Ovary (tissue), 9 donors: ENCODE measurements around the gene NOB1. TPM values are rescaled to one million over a fixed set of nuclear protein-coding genes. Genes with fewer than 3 reads are reported as not detected.

ENCODE experiments used
- DNase-seq, 5 donors: peaks; one replicate each; pipeline ENCODE4 v3.0.0-alpha.2; 2019 to 2020
- H3K27ac ChIP-seq, 2 donors: fragments of 200-600 bp; one replicate each; pipeline versions ENCODE4 v1.5.1 to v1.8.0; 2019 to 2022
- H3K27me3 ChIP-seq: fragments of 200-600 bp; one replicate; pipeline ENCODE4 v1.8.0; 2022
- H3K36me3 ChIP-seq: fragments of 200-600 bp; sonication (generic); one replicate; pipeline ENCODE4 v1.5.1; 2019
- H3K4me1 ChIP-seq: one replicate; pipeline ENCODE4 v1.8.1; 2013; ENCODE audit warnings: mild to moderate bottlenecking, moderate library complexity; ENCODE audit not compliant: insufficient read depth
- H3K4me3 ChIP-seq: fragments of 200-600 bp; sonication (generic); one replicate; pipeline ENCODE4 v1.5.1; 2017
- H3K9me3 ChIP-seq, 2 donors: fragments of 200-600 bp in 1 of 2; sonication (generic) in 1 of 2; one replicate each; pipeline versions ENCODE4 v1.5.1 to v1.8.1; 2013 to 2019; ENCODE audit warnings: mild to moderate bottlenecking in 1 of 2, moderate library complexity in 1 of 2
- EP300 ChIP-seq: sonication (generic); formaldehyde crosslinking; IDR thresholded peaks from one replicate; pipeline ENCODE4 v1.6.1; 2017; ENCODE audit warnings: antibody characterized with exemption
- POLR2A ChIP-seq: fragments of 450-650 bp; IDR thresholded peaks from one replicate; pipeline ENCODE4 v1.6.1; 2017; ENCODE audit warnings: antibody characterized with exemption, mild to moderate bottlenecking, moderate library complexity
- WGBS, 3 donors: extraction: QIAGEN DNeasy Blood & Tissue Kit in 1 of 3; methylation state at CpG; one replicate each; pipeline versions ENCODE4 v1.1.5 to v1.1.7; 2013 to 2017; 5-methylcytosine and 5-hydroxymethylcytosine counted together
- intact Hi-C, 4 donors: fragments of 100-400 bp; cut with DNase I; formaldehyde crosslinking; loops; one replicate each; pipeline versions ENCODE4 v1.11.0 to v1.15.1; 2022 to 2023
- polyA plus RNA-seq, 2 donors: library from polyadenylated mRNA; stranded (reverse); fragments of 200-250 nt in 1 of 2; fragments of 350-450 nt in 1 of 2; fragmentation: Illumina TruSeq in 1 of 2; extraction: RNeasy Lipid Tissue Mini Kit (QIAGEN cat#74804) in 1 of 2; gene quantifications; one replicate each; pipeline ENCODE4 v1.2.3, GENCODE V29; 2013 to 2014
- total RNA-seq, 7 donors: library from RNA; depleted of rRNA in 2 of 7; stranded (reverse); fragments of >200 nt in 2 of 7; fragmentation: NEBNext Ultra II Directional in 3 of 7; extraction: Animal tissue kit (Norgen Biotek cat#: 25700) in 3 of 7; gene quantifications; one replicate each; pipeline versions ENCODE4 v1.1.0 to v1.2.4, GENCODE V29; 2016 to 2023
- TF ChIP-seq, protein P1 (sequence below), 3 donors: fragments of 450-650 bp in 2 of 3; fragments of 200-600 bp in 1 of 3; IDR thresholded peaks; one replicate each; pipeline versions ENCODE4 v1.5.1 to v1.8.0; 2016 to 2022; ENCODE audit warnings: antibody characterized with exemption in 3 of 3, mild to moderate bottlenecking in 1 of 3
- donor health status: DM: no; HTN: no; CAD: no; lungs with moderate emphysema.
- donor health status: DM: no; HTN: no; CAD: no.
- donor health status: Bipolar disorder and iron deficiency.
- donor health status: DM: yes; HTN: yes; CAD: no.
- donor health status: DM: no; HTN: no; CAD: no.
- donor health status: DM: yes; HTN: yes; CAD: no.

The NOB1 gene
- total and polyA plus RNA-seq, 9 donors: 38.2 to 86.6 (median 64.5) TPM

DNA sequence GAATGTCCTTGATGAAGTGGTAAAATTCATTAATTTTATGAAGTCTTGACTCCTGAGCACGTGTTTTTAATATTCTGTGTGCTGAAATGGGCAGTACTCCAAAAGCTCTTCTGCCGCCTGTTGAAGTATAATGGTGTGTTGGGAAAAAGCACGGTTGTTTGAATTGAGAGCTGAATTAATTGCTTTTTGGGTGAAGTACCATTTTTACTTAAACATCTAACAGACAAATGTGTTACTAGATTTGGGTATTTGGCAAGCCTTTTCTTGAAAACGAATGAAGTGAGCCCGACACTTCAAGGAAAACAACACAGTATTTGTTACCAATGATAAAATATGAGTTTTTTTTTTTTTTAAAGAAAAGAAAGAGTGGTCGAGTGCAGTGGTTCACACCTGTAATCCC lies 29.9 kb upstream of the NOB1 start:
- H3K27me3 ChIP-seq: no peaks in the 10 kb centered on the region
- no peak for DNase-seq
- 49 to 65% (median 64%) methylated on average over 6 of the region's 6 CpGs for WGBS, 3 donors
- TF ChIP-seq EP300 (no peak), POLR2A (no peak)
- TF ChIP-seq, protein P1, sequence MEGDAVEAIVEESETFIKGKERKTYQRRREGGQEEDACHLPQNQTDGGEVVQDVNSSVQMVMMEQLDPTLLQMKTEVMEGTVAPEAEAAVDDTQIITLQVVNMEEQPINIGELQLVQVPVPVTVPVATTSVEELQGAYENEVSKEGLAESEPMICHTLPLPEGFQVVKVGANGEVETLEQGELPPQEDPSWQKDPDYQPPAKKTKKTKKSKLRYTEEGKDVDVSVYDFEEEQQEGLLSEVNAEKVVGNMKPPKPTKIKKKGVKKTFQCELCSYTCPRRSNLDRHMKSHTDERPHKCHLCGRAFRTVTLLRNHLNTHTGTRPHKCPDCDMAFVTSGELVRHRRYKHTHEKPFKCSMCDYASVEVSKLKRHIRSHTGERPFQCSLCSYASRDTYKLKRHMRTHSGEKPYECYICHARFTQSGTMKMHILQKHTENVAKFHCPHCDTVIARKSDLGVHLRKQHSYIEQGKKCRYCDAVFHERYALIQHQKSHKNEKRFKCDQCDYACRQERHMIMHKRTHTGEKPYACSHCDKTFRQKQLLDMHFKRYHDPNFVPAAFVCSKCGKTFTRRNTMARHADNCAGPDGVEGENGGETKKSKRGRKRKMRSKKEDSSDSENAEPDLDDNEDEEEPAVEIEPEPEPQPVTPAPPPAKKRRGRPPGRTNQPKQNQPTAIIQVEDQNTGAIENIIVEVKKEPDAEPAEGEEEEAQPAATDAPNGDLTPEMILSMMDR (IDR thresholded peaks at IDR 0.05): no peak
- H3K27ac ChIP-seq: no peak overlapping the region
- H3K9me3 ChIP-seq: no peaks in the 10 kb centered on the region
- H3K4me3 ChIP-seq: no peak overlapping the region
- intact Hi-C loops: no loop called here
- H3K4me1 ChIP-seq: no peaks in the 10 kb centered on the region
- no peaks in the 10 kb centered on the region for H3K36me3 ChIP-seq

DNA sequence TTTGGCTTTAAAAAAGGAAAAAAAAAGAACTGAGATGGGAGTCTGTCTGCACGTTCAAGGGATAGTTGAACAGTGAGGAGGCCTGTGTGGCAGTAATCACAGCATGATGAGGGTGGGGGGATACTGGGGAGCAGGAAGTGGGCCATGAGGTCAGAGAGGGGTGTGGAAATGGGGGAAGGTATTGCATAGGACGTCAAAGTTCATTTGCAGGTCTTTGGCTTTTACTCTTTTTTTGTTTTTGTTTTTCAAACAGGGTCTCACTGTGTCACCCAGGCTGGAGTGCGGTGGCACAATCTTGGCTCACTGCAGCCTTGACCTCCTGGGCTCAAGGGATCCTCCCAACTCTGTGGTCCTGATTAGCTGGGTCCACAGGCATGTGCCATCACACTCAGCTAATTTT lies 26.4 kb upstream of the NOB1 start:
- Histone ChIP-seq H3K36me3 (no peaks in the 10 kb centered on the region), H3K27ac (no peak overlapping the region), H3K4me1 (no peaks in the 10 kb centered on the region), H3K9me3 (no peaks in the 10 kb centered on the region), H3K27me3 (no peaks in the 10 kb centered on the region), H3K4me3 (no peak overlapping the region)
- 79 to 82% (median 81%) methylated on average over 3 of the region's 3 CpGs for WGBS, 3 donors
- no peak for DNase-seq
- TF ChIP-seq, protein P1 (IDR thresholded peaks at IDR 0.05): no peak
- TF ChIP-seq EP300: no peak
- TF ChIP-seq POLR2A: no peak
- intact Hi-C loops: no loop called here

DNA sequence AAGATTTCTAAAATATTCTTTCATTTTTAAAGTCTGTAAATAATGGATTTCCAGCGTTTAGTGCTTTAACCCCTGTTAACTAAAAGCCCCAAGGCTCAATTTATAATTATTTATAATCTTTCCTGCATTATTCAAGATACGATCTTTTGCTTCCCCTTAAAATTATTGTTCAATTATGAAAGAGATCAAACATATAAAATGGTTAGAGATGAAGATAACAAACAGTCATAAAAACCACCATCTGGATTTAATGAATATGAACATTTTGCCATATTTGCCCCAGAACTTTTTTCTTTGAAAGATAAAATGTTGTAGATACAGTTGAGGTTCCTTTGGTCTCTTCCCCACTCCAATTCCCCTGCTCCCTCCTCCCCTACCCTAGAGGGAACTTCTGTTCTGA lies 25.0 kb upstream of the NOB1 start:
- Histone ChIP-seq H3K4me1 (no peaks in the 10 kb centered on the region), H3K9me3 (no peaks in the 10 kb centered on the region), H3K27ac (no peak overlapping the region), H3K27me3 (no peaks in the 10 kb centered on the region), H3K36me3 (no peaks in the 10 kb centered on the region), H3K4me3 (no peak overlapping the region)
- intact Hi-C loops: loop anchor here in 1 of 4 donors (10.0 kb wide), 1 partner anchor 895 kb away; no protein-coding TSS in a partner anchor
- TF ChIP-seq POLR2A (no peak), EP300 (no peak)
- TF ChIP-seq, protein P1 (IDR thresholded peaks at IDR 0.05): no peak
- no peak for DNase-seq
- 73 to 80% (median 74%) methylated on average over 2 of the region's 2 CpGs for WGBS, 3 donors

DNA sequence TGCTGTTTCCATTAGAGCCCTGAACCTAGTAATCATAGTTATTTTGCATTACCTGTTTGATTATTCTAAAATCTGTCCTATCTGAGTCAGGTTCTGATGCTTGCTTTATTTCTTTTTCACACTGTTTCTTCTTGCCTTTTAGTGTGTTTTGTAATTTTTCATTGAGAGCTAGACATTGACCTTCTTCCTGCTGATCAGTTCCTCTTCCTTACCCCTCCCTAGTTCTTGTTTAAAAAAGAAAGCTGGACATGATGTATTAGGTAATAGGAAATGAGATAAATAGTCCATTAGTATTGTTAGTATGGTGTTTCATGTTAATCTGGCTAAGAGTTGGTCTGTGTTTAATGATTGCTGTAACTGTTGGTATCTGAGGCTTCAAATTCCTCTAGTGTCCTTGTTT lies 20.8 kb upstream of the NOB1 start:
- intact Hi-C loops: loop anchor here in 1 of 4 donors (10.0 kb wide), 1 partner anchor 891 kb away; no protein-coding TSS in a partner anchor

More for the DNA sequence above, 20.8 kb upstream of the NOB1 start:
- Histone ChIP-seq H3K4me3 (no peak overlapping the region), H3K9me3 (no peaks in the 10 kb centered on the region), H3K27ac (no peak overlapping the region), H3K36me3 (no peaks in the 10 kb centered on the region), H3K4me1 (peaks cover 3% of the 10 kb centered on the region), H3K27me3 (no peaks in the 10 kb centered on the region)
- DNase-seq: no peak
- TF ChIP-seq EP300: no peak
- TF ChIP-seq, protein P1 (IDR thresholded peaks at IDR 0.05): no peak
